ENCODE results near the gene LTB.

Gene LTB

GRCh38 chr6:31546958-31547726 is 35.1 kb downstream of the LTB start, which contains the start of gene NFKBIL1:
NFKBIL1 (plus strand) TSS chr6:31547608; CDS start chr6:31547695, 87 bp downstream.
- peak; percentile 95 for DNase-seq

DNA sequence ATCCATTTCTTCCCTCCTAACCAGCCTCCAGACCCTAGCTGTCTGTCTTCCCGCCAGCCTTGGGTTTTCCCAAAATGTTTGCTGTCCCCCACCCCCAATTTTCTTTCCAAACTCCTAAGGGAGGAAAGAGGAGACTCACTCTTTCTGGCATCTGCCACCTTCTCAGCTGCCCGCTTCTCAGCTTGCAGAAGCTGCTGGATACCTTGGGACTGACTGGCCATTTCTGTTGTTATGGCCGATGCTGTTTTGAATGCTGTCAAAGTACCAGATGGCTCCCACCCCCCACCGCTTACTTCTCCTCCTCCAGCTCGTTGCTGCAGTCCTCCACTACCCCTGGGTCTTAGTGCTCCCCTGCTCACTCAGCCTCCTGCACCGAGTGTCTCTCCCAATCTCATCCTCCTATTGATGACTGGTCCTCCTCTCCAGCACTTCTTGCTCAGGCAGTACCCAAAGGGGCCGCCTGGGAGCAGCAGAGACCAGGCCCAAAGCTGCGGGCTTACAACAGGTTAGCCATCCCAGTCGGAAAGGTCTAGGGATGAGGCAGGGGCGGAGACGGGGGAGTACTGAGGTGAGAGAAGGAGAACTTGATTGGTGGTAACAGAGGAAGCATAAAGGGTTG is 35.8 kb downstream of the LTB start, which contains the start of gene ATP6V1G2:
Gene ATP6V1G2 (minus strand): TSS at position 270 of the 619 bp plus-strand sequence. CDS start 49 bp downstream, at position 221.
- peak; percentile 95 for DNase-seq

DNA sequence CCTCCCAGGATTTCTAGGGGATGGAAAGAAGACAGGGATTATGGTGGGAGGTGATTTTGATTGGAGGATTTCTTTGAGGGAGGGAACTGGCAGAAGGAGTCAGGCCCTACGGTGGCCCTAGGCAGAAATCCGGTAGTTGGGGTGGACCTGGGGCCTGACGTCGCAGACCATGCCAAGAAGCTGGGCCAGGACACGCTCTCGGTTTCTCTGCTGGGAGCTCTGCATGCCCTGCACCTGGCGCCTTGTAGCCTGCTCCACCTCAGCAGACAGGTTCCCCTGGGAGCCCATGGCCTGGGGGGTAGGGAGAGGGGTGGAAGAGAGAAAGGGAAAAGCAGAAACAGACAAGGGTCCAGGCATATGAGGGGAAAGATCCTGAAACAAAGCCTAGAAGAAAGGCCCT is 36.9 kb downstream of the LTB start:
- DNase-seq: no peak

- no peak for DNase-seq
Measured at GRCh38 chr6:31544676-31545075, 37.5 kb downstream of the LTB start.

GRCh38 chr6:31543639-31544038 is 38.6 kb downstream of the LTB start:
- no peak for DNase-seq

GRCh38 chr6:31541658-31542521 is 40.3 kb downstream of the LTB start, which contains the start of gene DDX39B:
DDX39B (minus strand) TSS chr6:31542003; CDS start chr6:31540532, 1,471 bp downstream.
- peak; percentile 99 for DNase-seq

DNA sequence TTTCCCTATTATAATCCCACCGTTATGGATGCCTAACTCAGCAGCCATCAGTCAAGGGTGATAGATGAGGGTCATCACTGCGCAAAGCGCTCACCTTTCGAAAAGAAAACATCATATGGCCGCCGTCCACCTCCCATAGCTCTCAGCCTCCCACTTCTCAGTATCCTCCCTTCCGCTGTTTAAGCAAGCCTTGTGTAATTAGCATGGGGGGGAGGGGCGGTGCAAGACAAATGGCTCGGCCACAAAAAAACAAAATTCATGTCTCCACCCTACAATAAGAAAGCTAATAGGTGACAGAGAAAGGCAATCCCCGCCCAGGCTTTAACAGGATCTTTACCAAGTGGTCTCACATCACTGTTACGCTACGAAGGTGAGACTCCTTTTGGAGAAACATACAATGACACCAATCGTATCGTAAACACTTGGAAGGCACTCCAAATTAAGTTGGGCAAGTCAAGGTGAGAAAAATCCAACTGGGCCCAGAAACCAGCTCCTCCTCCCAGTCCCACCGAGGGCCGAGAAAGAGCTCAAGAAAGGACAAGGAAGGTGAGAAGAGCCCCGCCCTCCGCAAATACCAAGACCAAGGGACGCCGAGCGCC is 41.1 kb downstream of the LTB start:
- DNase-seq: no peak

DNA sequence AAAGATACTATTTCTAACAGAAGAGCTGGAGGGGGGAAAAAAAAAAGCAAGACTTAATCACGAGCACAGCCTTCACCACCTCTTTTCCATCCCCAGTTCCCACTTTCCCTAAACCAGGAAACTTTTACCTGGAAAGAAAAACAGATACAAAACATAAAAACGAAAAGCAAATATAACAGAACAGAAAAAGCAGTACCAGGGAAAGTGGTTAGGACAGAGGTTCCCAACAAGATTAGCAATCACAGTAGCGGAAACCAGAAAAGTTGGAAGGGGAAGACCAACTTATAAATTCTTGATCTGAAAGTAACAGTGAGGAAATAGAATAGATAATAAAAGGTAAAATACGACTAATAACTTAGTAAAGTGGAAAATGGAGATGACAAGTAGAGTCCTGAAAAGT is 41.6 kb downstream of the LTB start:
- DNase-seq: no peak

DNA sequence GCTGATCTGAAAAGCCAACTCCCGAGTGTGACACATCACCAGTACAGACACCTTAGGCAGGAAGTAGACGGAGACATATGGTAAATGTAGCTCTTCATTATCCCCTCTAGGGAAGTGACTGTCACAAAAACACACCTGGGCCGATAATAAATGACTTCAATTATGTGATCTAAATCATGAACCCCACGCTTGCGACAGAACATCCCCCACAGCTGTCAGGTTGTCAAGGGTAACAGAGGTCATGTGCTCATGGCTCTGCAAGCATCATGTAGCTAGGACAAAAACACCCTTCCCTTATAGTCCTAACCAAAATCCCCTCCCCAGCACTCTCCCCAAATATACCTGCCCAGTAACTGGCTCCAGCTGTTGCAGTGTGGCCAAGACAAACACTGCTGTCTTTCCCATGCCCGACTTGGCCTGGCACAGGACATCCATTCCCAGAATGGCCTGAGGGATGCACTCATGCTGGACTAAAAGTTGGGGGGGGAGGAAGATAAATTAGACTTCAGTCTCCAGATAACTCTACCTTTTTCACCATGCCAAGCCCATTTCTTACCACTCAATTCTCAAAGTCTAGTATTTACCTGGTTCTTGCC is 43.3 kb downstream of the LTB start:
- DNase-seq: no peak

DNA sequence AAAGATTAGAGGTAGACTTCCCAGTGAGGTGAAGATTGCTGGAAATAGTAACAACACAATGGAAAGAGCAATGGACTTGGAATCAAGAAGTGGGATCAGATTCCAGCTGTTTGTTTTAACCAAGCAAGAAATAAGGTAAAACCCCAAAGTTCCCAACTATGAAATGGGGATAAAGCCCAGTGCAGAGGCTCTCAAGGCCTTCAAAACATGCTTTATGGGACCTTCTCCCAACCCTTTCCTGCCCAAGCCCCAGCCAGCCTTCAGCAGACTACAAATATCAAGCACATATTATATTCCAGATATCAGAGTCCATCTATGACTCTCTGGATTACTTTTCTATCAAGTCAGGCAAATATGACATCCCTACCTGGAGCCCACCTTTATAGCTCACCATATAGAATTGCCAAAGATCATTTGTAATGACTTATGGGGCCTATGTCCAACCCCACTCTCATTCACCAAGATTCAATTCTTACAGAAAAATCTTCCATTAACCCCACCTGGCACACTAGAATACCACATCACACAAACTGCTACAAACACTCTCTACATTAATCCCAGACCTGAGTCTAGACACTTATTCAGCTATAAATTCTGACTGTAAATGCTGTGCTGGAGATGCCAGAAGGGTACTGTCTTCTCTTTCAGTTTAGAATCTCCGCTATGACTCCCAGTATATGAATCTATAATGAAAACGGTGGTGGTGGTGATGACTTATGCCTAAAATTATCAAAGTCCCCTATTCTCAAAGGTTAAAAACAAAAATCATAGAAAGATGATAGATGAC is 46.5 kb downstream of the LTB start:
- DNase-seq: no peak

DNA sequence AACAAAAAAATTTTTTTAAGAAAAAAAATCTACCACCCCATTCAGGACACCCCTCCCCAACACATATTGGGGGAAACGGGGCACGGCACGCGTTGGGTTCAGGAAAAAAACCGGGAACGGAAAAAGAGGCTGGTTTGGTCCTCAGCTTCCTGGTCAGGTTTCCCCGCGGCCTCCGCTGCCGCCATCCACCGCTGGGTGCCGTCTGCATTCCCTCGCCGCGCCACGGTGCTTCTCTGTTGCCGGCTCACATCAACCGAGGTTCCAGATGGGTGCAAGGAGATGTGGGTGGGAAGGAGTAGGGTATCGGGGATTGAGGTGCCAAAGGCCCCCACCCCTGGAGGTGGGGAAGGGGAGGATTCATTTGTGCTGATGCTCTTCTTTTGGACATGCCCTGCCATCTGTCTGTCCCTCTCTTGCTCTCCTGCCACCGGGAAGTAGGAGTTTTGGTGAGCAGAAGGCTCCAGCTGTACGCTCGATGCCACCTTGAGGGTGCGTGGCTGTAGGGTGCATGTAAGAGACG is 47.6 kb downstream of the LTB start:
- no peak for DNase-seq

- DNase-seq: no peak
Measured at GRCh38 chr6:31534011-31534410, 48.2 kb downstream of the LTB start.

DNA sequence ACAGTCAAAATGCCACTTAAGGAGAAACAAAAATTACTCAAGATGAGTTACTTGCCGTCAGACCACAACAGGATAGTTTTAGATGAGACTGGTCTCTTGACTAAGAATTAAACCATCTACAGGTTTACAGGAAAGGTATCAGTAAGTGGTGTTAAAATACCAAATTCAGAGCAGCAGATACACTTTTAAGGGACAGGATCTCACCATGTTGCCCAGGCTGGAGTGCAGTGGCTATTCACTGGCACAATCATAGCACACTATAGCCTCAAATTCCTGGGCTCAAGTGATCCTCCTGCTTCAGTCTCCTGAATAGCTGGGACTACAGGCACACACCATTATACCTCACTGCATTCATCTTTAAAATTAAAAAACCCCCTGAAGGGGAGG is 48.8 kb downstream of the LTB start:
- DNase-seq: no peak

DNA sequence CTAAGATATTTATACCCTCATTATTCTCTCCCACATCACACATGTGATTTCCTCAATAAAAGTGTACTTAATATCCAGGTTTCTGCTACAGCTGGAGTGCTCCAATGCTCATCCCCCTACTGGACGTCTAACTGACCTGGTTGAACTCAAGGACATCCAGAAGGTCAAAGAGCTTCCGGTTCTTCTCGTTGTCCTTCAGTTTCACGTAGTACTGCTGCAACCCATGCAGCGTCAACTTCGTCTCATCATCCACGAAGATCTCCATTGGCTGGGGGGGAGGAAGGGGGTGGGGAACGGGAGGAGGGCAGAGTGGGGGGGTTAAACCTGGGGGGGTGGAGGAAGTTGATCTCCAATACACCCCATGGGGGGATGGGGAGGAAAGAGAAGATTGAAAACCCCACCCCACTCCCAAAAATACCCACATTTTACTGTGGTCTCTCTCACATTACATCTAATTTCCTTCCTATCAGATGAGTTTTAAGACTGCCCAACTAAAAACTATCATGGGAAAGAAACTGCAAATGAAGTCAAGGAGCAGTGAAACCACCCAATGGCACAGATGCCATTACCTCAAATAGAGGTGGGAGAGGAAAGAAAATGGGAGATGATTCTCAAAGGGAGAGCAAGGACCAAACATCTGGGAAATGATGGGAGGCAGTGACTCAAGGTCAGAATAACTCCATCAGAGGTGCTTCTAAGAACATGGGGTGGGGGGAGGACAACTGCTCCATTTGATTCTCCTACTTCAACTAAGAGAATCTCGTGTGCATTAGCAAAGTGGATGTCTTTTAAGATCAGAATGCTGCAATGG is 49.4 kb downstream of the LTB start:
- DNase-seq: no peak

DNA sequence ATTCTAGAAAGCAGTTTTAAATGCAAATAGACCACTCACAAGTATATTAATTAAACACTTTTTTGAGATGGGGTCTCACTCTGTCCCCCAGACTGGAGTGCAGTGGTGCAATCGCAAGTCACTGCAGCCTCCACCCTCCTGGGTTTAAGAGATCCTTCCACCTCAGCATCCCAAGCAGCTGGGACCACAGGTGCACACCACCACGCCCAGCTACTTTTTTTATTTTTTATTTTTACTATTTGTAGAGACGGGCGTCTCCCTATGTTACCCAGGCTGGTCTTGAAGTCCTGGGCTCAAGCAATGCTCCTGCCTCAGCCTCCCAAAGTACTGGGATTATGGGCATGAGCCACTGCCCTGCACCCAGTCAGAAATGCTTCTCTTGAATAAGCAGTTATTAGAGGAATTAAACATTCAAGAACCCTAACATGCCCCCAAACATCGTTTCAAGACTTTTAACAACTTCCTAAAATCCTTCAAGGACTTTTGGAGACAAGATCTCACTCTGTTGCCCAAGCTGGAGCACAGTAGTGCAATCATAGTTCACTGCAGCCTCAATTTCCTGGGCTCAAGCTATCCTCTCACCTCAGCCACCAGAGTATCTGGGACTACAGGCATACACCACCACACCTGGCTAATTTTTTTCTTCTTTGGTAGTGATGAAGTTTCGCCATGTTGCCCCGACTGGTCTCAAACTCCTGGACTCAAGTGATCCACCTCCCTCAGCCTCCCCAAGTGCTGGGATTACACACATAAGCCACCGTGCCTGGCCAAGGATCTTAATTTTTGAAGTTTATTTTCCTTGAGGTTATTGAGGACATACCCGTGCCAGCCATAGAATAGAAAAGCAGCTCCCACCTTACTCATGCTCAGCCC is 50.2 kb downstream of the LTB start:
- no peak for DNase-seq

DNA sequence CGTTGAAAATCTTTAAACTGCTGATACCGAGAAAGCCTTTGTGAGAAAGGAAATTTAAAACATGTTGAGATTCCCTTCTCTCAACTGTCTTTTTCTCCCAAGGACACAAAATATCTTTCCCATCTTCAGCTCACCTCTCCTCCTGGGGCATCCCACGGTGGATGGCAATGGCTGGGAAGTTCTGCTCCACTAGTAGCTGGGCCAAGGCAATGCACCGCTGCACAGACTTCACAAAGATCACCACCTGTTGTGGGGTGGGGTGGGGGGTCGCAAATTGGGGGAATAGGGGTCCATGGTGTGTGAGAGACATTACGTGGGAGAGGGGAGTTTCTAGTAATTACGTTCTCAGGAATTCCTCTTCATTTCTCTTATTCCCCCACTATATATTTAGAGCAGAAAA is 51.1 kb downstream of the LTB start:
- no peak for DNase-seq

DNA sequence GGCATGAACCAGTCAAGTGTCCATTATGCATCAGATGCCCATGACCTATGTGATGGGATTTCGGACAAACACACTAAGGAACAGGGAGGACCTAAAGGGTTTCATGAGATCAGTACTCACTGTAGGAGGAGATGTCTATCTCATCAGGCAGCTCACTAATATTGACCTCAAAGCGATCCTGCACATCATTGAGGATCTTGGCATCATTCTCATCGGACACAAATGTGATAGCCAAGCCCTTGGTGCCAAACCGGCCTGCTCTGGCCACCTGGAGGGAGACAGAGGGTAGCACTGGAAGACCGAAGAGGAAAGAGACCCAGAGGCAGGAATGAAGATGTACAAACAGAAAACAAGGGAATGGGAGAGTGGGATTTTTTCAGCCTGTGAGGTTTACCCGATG is 51.6 kb downstream of the LTB start:
- DNase-seq: no peak

All from retina (tissue), 1 donor.